ENCODE measurements around the gene AADACL4.

GRCh38 chr1:12649971-12650421 is 6.1 kb downstream of the AADACL4 start:
- TF ChIP-seq CTCF (IDR thresholded peaks at IDR 0.05; ENCODE audit: low read depth, low read length), result no peak
- no peak for TF ChIP-seq POLR2A (IDR thresholded peaks at IDR 0.05; ENCODE audit: extremely low read depth, insufficient read length)
